Tibial nerve (tissue), 3 donors: Measurements from ENCODE around the gene FBXO47.
"Not testable (repeated sequence)": the region's sequence is repeated elsewhere in the genome, so short reads cannot be mapped to it uniquely, and the experiment has no call there.

Experiments
- CTCF ChIP-seq, 5 experiments: fragments of 200-600 bp in 3 of 5; fragments of 450-650 bp in 2 of 5; sonication (generic) in 3 of 5; IDR thresholded peaks; one replicate each; pipeline ENCODE4 v1.5.1; 2016 to 2019; ENCODE audit warnings: antibody characterized with exemption in 5 of 5, mild to moderate bottlenecking in 3 of 5, moderate library complexity in 2 of 5
- POLR2A ChIP-seq, 2 donors: fragments of 450-650 bp; IDR thresholded peaks; one replicate each; pipeline ENCODE4 v1.6.1; 2017; ENCODE audit warnings: antibody characterized with exemption in 2 of 2, mild to moderate bottlenecking in 2 of 2, moderate library complexity in 2 of 2

GRCh38 chr17:38911731-38912081 is 55.5 kb downstream of the FBXO47 start:
- TF ChIP-seq CTCF, POLR2A (IDR thresholded peaks at IDR 0.05): not testable (repeated sequence)
